ENCODE measurements around the gene GSAP.

GRCh38 chr7:77402818-77403217 lies 13.3 kb downstream of the GSAP start:
- TF ChIP-seq MAX (IDR thresholded peaks at IDR 0.05; ENCODE audit: low read depth, low read length) (no peak), CTCF (IDR thresholded peaks at IDR 0.05; ENCODE audit: low read depth, low read length) (no peak), MYC (IDR thresholded peaks at IDR 0.05; ENCODE audit: low read depth, low read length) (no peak), POLR2A (IDR thresholded peaks at IDR 0.05; ENCODE audit: extremely low read depth, insufficient read length) (no peak)
